Hematopoietic multipotent progenitor cell treated with erythropoietin and hydrocortisone succinate and interleukin-3 and kit ligand, for 17 days (in vitro differentiated cells): ENCODE data around the gene LYST.
"Not testable (repeated sequence)": the region's sequence is repeated elsewhere in the genome, so short reads cannot be mapped to it uniquely, and the experiment has no call there.

ENCODE experiments used
- DNase-seq: peaks from one replicate; pipeline ENCODE4 v3.0.0-alpha.2; 2015; ENCODE audit warnings: low spot score

Gene LYST

GRCh38 chr1:235637756-235638534, 228.8 kb downstream of the LYST start:
- no peak for DNase-seq

- DNase-seq: no peak
Observed at GRCh38 chr1:235635938-235636662, 230.6 kb downstream of the LYST start.

- DNase-seq: no peak
Observed at GRCh38 chr1:235632506-235633401, 234.0 kb downstream of the LYST start.

- no peak for DNase-seq
Observed at GRCh38 chr1:235631816-235632215, 234.9 kb downstream of the LYST start.

- no peak for DNase-seq
Observed at GRCh38 chr1:235628316-235629005, 238.2 kb downstream of the LYST start.

GRCh38 chr1:235625831-235626230, 240.9 kb downstream of the LYST start:
- DNase-seq: no peak

GRCh38 chr1:235625340-235625739, 241.4 kb downstream of the LYST start:
- no peak for DNase-seq

- no peak for DNase-seq
Observed at GRCh38 chr1:235624721-235625333, 241.9 kb downstream of the LYST start.

- DNase-seq: no peak
Observed at GRCh38 chr1:235622936-235623779, 243.5 kb downstream of the LYST start.

GRCh38 chr1:235619149-235619548, 247.6 kb downstream of the LYST start:
- not testable (repeated sequence) for DNase-seq

GRCh38 chr1:235617808-235618207, 248.9 kb downstream of the LYST start:
- no peak for DNase-seq

GRCh38 chr1:235617140-235617539, 249.6 kb downstream of the LYST start:
- no peak for DNase-seq

GRCh38 chr1:235614442-235614954, 252.2 kb downstream of the LYST start:
- no peak for DNase-seq

- DNase-seq: no peak
Observed at GRCh38 chr1:235613602-235614001, 253.1 kb downstream of the LYST start.

- no peak for DNase-seq
Observed at GRCh38 chr1:235612761-235613160, 253.9 kb downstream of the LYST start.
